ENCODE data around the gene SIGLEC1.

SIGLEC1 gene

DNA sequence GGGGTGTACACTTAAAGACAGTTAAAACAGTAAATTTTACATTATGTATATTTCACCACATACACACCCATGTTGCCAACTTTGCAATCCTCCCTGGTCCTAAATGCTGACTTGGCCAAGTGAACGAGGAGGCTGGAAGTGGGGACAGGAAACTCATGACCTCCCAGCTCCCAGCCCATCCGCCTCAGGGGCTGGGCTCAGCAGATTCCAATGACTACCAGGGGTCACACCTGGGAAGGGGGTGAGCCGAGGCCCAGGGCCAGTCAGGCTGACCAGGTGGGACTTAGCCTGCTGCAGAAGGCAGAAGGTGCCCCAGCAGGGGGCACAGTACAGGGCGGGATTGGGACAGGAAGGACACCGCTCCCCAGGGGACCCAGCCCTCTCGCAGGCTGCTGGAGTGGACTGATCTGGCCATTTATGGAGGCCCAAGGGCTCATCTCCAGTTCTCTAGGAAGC, 2.4 kb downstream of the SIGLEC1 start:
- no peak overlapping the region for H3K4me3 ChIP-seq (ENCODE audit: low read length)
- TF ChIP-seq, protein P1, sequence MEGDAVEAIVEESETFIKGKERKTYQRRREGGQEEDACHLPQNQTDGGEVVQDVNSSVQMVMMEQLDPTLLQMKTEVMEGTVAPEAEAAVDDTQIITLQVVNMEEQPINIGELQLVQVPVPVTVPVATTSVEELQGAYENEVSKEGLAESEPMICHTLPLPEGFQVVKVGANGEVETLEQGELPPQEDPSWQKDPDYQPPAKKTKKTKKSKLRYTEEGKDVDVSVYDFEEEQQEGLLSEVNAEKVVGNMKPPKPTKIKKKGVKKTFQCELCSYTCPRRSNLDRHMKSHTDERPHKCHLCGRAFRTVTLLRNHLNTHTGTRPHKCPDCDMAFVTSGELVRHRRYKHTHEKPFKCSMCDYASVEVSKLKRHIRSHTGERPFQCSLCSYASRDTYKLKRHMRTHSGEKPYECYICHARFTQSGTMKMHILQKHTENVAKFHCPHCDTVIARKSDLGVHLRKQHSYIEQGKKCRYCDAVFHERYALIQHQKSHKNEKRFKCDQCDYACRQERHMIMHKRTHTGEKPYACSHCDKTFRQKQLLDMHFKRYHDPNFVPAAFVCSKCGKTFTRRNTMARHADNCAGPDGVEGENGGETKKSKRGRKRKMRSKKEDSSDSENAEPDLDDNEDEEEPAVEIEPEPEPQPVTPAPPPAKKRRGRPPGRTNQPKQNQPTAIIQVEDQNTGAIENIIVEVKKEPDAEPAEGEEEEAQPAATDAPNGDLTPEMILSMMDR (IDR thresholded peaks at IDR 0.05; ENCODE audit: insufficient read depth, low read depth, low read length, missing control alignments): no peak
- DNase-seq (ENCODE audit: low read depth): no peak

DNA sequence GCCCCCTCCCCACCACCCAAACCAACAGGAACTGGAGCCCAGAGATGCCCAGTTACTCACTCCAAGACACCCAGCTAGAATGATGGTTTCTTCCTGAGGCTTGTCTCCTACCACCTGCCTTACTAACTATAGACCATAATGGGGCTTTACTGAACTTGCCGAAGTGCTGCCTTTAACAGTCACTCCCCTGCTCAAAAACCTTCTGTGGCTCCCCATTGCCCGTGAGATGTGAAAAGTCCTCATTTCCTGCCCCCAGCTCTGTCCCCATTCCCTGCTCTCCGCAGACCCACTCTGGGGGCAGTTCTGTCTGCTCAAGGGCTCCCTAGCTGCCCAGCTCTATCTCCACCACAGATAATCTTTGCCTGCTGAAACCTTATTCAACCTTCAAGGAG, 4.9 kb downstream of the SIGLEC1 start:
- DNase-seq (ENCODE audit: low read depth): no peak
- TF ChIP-seq, protein P1 (IDR thresholded peaks at IDR 0.05; ENCODE audit: insufficient read depth, low read depth, low read length, missing control alignments): no peak
- H3K4me3 ChIP-seq (ENCODE audit: low read length): no peak overlapping the region

DNA sequence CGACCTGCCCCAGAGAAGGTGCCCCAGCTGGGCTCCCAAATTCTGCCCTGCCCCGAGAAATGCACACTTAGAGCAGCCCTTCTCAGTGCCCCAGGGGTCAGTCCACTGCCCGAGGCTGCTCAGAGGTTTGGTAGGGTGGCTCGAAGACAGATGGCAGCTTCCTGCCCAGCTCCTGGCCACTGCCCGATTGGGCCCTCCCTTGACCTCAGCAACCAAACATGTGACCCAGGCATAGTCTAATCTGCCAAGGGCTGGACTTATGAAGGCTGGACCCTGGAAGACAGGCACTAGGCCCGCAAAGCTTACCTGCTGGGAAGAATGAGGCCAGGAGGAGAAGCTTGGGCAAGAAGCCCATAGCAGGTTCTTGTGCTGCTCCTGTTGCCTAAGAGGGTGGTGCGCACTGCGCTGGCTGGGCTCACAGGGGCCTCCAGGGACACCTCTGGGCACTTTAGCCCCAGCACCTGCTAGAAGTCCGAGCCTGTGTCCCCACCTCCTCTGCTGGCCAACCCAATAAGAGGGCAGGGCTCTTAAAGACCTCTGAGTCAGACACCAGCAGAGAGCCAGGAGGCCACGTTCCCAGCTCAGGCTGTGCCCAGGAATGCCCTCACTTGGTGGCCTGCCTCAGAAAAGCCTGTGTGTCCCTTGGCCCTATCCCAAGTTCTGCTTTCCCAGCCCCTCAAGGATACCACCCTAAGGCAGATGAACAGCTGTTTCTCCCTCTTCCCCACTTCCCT, 5.5 kb downstream of the SIGLEC1 start:
- H3K4me3 ChIP-seq (ENCODE audit: low read length): no peak overlapping the region
- TF ChIP-seq, protein P1 (IDR thresholded peaks at IDR 0.05; ENCODE audit: insufficient read depth, low read depth, low read length, missing control alignments): no peak
- peak; percentile 9 for DNase-seq (ENCODE audit: low read depth)

DNA sequence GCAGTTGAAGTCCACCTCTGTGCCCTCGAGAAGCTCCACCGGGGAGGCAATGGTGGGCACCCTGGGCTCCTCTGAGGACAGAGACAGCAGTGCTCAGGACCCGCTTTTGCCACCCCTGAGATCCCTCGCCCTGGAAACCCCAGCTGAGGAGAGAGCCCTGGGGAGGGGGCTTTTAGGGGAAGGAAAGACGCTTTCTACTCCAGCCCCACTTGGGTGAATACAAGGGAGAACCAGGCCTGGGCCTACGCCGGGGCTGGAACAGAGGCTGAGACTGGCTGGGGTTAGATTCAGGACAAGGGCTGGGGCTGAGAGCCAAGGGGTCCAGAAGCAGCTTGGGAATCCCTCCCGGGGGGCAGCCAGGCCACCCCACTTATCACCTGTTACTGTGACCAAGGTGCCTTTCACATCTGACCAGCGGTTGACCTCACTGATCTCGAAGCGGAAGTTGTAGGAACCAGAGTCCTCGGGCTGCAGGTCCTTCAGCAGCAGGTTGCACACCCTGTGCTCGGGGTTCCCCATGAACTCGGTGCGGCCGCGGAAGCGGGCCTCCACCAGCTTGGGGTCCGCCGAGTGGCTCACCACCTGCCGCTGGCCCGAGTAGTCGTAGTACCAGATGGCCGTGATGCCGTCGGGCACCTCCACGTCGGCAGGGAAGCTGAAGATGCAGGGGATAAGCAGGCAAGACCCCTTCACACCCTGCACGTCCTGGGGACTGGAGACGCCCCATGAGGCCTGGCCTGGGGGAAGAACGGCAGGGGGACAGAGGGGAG, 6.2 kb downstream of the SIGLEC1 start:
- no peak overlapping the region for H3K4me3 ChIP-seq (ENCODE audit: low read length)
- TF ChIP-seq, protein P1 (IDR thresholded peaks at IDR 0.05; ENCODE audit: insufficient read depth, low read depth, low read length, missing control alignments): no peak
- no peak for DNase-seq (ENCODE audit: low read depth)

DNA sequence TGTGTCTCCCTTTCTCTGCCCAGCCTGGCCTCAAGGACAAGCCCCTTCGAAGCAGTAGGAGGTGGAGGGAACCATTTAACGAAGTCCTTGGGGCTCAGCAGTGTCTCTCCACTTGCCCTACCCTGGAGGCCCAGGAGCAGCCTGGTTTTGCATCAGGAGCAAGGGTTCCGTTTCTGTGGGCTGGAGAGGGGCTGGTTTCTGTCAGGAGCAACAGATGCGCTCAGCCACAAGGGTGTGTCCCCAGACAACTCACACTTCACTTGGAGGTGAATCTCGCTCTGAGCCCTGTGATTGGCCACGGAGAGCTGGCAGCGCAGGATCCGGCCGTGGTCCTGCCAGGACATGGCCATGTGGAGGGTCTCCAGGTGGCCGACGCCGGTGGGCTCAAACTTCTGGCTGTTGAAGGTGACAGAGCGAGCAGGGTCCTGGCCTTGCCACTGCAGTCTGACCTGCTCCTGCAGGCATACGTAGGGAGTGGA, 6.9 kb downstream of the SIGLEC1 start:
- no peak for DNase-seq (ENCODE audit: low read depth)

DNA sequence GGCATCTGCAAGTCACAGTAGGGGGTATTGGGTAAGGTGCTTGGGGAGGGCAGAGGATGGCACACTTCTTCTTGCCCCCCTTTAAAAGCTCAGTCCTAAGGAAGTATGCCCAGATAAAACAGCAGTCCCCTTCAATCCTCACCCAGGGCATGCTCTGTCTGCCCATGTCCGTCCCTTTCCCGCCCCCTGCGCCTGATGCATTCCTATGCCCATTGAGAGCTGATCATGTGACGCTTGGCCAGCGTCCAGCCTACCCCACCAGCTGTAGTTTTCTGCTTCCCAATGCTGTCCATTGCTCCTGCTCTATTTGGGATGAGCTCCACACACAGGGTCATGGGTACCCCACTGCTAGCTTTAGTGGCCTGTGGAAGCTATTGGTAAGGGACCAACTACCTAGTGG, 8.3 kb downstream of the SIGLEC1 start:
- H3K4me3 ChIP-seq (ENCODE audit: low read length): no peak overlapping the region
- TF ChIP-seq, protein P1 (IDR thresholded peaks at IDR 0.05; ENCODE audit: insufficient read depth, low read depth, low read length, missing control alignments): no peak
- DNase-seq (ENCODE audit: low read depth): no peak

More for the DNA sequence above, 6.9 kb downstream of the SIGLEC1 start:
- H3K4me3 ChIP-seq (ENCODE audit: low read length): no peak overlapping the region
- TF ChIP-seq, protein P1 (IDR thresholded peaks at IDR 0.05; ENCODE audit: insufficient read depth, low read depth, low read length, missing control alignments): no peak

All from epithelial cell of esophagus (primary cell).